GM19043 (cell line): ENCODE results near the gene SSBP2.

ENCODE experiments used
- ATAC-seq: cut with Tn5 transposase; IDR thresholded peaks from one replicate; pipeline ENCODE4 v1.9.1; 2021; ENCODE audit warnings: low read depth; ENCODE audit not compliant: unreplicated experiment

SSBP2 gene

GRCh38 chr5:81402192-81402930 is 348.5 kb downstream of the SSBP2 start:
- ATAC-seq = no peak

DNA sequence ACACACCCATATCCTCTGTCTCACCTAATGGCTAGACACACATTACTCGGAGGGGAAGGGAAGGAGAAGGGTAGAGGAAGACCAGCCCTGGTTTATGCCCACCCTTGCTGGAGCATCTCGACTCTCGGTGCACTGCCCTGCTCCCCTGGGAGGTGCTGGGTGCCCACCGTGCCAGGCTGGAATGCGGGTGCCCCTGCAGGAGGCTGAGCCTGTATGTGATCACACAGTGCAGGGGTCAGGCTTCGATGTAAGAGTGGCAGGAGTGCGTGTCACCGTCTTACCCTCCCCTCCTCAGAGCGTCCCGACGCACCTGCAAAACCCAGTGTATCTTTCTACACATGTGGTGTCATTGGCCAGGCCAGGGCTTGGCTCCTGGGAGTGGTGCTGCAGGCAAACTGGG is 349.6 kb downstream of the SSBP2 start:
- ATAC-seq = no peak

GRCh38 chr5:81400375-81400774 is 350.5 kb downstream of the SSBP2 start:
- ATAC-seq = no peak

DNA sequence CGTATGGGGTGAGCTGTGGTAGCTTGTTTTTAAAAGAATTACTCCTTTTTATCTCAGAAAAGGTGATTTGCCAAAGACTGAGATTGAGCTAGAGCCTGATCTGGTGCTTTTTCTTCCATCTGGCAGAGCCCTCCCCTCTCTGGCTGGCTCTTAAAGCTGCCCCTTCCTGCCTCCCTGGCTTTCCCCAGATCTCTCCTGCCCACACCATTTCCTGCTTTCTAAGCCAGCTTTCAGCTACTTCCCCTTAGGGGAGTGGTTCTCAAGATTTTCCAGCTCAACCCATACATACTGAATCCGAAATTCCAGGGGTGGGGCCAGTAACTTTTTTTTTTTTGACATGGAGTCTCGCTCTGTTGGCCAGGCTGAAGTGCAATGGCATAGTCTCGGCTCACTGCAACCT is 352.2 kb downstream of the SSBP2 start:
- no peak for ATAC-seq

GRCh38 chr5:81397176-81397575 is 353.7 kb downstream of the SSBP2 start:
- no peak for ATAC-seq

DNA sequence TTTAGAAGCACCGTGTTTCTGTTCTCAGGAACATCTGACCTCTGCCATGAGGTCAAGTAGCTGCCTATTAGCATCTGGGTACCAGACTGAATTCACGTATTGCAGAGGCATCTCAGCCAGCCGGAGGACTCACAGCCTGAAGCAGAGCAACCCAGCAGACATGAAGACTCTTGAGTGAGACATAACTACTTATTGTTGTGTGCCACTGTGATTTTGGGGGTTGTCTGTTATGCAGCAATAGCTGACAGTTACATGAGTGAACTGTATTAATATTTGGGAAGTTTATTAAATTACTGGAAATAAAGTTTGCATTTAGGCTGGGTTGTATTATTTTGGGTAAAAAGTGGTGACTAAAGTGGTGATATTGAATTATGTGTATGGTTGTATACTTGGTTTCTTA is 355.6 kb downstream of the SSBP2 start:
- no peak for ATAC-seq

- no peak for ATAC-seq
Observed at GRCh38 chr5:81393783-81394718, 356.8 kb downstream of the SSBP2 start, which contains the start of gene ACOT12. Gene ACOT12 (minus strand): TSS chr5:81394134. CDS start chr5:81394114, 20 bp downstream.

- ATAC-seq = no peak
Observed at GRCh38 chr5:81393430-81393782, 357.5 kb downstream of the SSBP2 start.

- no peak for ATAC-seq
Observed at GRCh38 chr5:81389025-81389424, 361.9 kb downstream of the SSBP2 start.

- ATAC-seq = no peak
Observed at GRCh38 chr5:81388169-81388568, 362.7 kb downstream of the SSBP2 start.

- ATAC-seq = no peak
Observed at GRCh38 chr5:81383867-81384266, 367.0 kb downstream of the SSBP2 start.

- ATAC-seq = no peak
Observed at GRCh38 chr5:81371354-81371876, 379.5 kb downstream of the SSBP2 start.

GRCh38 chr5:81370912-81371311 is 380.0 kb downstream of the SSBP2 start:
- no peak for ATAC-seq

DNA sequence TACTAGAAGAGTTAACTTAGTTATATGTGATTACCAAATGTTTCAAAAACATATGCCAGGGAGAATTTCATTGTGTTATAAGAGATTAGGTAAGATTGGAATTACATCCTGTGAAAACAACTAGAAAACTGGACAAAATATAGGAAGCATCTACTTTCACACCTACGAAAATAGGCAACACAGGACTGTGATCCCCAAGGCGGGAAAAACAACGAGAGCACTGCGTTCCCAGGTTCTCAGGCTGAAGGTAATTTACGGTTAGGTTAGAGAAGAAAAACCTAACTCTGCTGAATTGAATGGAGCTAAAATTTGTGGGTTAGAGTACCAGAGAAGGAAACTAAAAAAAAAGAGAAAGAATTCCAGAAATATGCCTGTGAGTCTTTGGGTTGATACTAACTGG is 385.4 kb downstream of the SSBP2 start:
- no peak for ATAC-seq

- ATAC-seq = no peak
Observed at GRCh38 chr5:81363093-81363871, 387.6 kb downstream of the SSBP2 start.
